HG03196 (cell line): ENCODE results near the gene TUBB4B.
"Not testable (repeated sequence)": the region's sequence is repeated elsewhere in the genome, so short reads cannot be mapped to it uniquely, and the experiment has no call there.

Source experiments
- ATAC-seq: cut with Tn5 transposase; IDR thresholded peaks from one replicate; pipeline ENCODE4 v1.9.1; 2021; ENCODE audit not compliant: unreplicated experiment

The TUBB4B gene

DNA sequence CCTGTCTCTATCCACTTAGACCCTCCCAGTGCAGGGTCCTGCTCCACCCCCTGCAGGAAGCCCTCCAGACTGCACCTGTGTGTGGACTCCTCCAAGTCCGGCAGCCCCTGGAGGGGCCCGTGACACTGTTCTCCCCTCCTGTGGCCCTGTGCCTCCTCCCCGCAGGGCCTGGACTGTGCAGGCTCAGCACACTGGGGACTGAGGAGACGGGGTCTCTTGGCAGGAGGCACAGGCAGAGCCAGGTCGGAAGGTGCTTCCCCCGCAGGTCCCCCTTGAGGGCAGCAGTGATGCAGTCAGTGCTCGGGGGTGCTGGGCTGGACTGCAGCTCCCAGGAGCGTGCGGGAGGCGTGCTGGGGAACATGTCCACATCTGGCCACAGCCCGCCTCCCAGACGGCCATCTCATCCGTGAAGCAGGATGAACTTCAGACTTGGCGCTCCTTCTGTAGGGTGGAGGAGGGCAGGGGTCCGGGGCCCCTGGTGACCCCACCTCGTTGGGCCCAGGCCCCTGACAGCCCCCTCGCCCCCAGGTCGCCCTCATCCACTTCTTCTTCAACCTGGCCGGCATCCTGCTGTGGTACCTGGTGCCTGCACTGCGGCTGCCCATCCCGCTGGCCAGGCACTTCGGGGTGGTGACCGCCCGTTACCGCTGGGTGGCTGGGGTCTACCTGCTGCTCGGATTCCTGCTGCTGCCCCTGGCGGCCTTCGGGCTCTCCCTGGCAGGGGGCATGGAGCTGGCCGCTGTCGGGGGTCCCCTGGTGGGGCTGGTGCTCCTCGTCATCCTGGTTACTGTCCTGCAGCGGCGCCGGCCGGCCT, 5.5 kb upstream of the TUBB4B start:
- no peak for ATAC-seq

DNA sequence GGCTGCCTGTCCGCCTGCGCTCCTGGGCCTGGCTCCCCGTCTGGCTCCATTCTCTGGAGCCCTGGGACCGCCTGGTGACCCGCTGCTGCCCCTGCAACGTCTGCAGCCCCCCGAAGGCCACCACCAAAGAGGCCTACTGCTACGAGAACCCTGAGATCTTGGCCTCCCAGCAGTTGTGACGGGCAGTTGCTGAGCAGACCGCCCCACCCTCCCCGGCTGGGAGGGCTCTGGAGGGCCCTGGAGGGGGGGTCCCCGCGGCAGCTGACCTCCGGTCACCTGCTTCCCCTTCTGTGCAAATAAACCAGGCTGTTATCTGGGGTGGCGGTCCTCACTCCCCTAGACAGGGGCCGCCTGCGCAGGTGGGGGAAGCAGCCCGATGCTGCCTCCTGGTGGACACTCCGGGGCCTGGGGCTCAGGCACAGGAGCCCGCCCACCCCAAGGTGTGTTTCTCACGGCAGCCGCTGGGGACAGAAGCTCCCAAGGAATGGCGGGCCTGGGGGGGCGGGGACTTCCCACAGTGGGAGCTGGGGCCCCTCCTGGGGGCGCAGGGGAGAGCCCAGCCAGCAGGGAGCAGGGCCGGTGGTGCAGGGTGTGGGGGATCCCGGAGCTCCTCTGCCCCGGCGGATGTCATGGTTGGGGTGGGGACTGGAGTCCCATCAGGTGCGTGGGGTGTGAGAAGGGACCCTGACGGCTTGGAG, 4.7 kb upstream of the TUBB4B start:
- no peak for ATAC-seq

DNA sequence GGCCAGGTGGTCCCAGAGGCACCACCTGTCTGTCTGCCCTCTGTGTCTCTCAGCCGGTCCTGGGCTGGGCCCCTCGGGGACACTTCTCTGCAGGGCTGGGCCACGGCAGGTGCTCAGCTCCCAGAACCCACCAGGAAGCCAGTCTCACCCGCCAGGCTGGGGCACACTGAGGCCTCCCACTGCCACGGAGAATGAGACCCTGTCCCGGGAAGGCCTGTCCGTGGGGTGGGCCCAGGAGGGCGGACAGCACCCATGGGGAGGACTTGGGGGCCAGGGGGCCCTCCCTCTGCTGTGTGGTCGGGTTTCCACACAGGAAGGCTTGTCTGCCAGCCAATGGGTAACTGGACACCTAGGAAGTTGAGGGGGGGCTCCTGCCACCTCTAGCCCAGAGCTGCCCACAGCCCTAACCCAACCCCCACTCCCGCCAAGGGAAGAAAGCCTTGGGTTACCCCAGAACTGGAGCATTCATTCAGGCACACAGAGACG, 4.1 kb upstream of the TUBB4B start:
- ATAC-seq, result no peak

DNA sequence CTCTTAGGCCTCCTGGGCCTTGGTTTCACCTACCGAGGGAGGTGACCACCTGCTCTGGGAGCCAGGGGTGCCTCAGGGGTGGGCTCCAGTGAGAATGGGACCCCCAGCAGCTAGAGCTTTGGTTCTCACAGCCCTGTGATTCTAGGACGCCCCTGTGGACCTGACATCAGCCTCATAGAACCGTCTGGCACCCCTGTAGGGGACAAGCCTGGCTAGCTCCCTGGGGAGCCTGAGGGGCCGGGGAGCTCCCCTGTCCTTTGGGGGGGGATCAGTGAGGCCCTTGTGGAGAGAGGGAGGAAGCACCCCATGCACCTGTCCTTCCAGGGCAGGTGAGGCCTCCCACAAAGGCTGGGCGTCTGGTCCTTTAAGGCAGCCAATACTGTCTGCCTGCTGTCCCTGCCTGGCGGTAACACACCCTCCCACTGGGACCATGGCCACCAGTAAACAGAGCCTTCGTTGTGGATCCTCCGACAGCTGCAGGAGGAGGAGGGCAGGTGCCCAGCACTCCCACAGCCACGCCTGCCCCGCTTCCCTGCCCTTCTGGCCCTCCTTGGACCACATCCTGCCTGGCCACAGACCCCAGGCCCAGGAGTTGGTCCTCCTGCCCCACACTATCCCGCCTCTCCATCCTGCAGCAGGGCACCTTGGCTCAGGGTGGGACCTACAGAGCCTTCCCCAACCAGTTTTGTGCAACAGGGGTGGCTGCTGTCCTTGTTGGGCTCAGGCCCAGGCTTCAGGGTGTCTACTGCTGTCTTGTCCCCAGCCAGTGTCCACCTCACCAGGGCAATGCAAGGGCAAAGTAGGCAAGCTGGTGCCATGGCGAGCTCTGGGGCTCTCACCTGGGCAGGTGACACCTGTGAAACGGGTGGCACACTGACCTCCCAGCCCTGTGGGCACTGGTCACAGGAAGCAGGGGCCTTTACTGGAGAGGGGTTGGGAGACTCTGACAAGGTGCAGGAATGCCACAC, 3.0 kb upstream of the TUBB4B start:
- no peak for ATAC-seq

DNA sequence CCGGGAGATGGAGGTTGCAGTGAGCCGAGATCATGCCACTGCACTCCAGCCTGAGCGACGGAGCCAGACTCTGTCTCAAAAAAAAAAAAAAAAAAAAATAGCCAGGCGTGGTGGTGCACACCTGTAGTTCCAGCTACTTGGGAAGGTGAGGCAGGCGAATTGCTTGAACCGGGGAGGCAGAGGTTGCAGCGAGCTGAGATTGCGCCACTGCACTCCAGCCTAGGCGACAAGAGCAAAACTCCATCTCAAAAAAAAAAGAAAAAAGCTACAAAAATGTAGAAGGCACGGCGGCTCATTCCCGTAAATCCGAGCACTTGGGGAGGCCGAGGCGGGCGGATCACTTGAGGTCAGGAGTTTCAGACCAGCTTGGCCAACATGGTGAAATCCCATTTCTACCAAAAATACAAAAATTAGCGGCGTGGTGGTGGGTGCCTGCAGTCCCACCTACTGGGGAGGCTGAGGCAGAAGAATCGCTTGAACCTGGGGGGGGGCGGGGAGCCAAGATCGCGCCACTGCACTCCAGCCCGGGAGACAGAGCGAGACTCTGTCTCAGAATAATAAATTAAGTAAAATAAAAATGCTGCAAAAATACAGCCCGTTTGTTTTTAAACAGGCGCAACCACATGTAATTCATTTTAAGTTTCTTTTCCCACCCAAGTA, 1.4 kb upstream of the TUBB4B start:
- ATAC-seq, result not testable (repeated sequence)

DNA sequence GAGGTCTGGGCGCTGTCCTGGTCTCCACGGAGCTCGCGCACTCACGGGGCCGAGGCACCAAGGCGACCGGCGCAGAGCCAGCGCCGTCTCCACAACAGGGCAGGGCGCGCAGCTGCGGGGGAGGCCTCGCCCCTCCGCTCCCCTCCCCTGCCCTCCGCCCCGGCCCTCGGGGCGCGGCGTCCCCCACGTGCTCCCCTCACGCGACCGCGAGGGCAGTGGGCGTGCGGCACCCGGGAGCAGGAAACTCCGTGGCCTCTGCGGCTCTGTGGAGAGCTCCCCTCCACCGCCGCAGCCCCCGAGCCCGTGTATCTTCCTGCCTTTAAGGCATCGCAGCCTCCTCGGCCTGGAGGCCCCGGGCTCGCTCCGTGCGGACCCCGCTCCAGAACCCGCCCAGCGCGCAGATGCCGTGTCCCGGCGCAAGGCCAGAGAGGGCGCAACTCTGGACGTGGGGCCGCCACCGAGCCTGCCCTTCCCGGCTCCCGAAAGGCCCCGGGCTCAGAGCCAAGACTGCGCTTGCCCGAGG, 708 bp upstream of the TUBB4B start:
- peak; percentile 21 for ATAC-seq

DNA sequence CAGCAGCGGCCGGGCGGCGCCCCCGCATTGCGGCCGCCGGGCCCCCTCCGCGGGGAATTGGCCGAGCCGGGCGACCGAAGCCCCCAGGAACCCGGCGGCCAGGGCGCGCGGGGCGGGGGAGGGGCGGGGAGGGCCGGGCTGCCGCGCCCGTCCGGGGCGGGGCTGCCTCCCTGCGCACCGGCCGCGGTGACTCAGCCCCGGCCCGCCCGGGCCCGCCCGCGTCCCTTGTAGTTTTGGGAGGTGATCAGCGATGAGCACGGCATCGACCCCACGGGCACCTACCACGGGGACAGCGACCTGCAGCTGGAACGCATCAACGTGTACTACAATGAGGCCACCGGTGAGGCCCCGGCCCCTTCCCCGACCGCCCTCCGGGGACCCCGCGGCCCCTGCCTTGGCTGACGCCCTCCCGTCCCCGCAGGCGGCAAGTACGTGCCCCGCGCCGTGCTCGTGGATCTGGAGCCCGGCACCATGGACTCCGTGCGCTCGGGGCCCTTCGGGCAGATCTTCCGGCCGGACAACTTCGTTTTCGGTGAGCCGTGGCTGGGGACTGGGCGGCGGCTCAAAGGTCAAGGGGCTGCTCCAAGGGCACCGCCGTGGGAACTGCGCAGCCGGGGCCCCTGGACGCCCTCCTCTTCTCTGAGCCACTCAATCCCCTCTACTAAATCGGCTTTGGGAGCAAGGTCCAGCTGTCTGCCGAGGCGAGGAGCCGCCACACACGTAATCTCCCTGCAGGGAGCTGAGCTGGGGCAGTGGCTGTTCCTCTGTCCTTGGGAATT, 592 bp downstream of the TUBB4B start:
- peak; percentile 6 for ATAC-seq

DNA sequence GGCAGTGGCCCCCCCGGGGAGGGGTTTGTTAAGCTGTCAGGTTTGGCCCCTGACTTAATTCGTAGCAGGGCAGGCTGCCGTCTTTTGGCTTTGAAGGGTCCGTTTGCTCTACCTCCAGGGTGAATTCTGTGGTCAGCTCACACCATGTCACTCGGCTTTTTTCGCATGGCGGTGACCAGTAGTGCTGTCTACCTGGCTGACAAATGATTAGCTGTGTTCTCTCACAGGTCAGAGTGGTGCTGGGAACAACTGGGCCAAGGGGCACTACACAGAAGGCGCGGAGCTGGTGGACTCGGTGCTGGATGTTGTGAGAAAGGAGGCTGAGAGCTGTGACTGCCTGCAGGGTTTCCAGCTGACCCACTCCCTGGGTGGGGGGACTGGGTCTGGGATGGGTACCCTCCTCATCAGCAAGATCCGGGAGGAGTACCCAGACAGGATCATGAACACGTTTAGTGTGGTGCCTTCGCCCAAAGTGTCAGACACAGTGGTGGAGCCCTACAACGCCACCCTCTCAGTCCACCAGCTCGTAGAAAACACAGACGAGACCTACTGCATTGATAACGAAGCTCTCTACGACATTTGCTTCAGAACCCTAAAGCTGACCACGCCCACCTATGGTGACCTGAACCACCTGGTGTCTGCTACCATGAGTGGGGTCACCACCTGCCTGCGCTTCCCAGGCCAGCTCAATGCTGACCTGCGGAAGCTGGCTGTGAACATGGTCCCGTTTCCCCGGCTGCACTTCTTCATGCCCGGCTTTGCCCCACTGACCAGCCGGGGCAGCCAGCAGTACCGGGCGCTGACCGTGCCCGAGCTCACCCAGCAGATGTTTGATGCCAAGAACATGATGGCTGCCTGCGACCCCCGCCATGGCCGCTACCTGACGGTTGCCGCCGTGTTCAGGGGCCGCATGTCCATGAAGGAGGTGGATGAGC, 1.4 kb downstream of the TUBB4B start:
- no peak for ATAC-seq

DNA sequence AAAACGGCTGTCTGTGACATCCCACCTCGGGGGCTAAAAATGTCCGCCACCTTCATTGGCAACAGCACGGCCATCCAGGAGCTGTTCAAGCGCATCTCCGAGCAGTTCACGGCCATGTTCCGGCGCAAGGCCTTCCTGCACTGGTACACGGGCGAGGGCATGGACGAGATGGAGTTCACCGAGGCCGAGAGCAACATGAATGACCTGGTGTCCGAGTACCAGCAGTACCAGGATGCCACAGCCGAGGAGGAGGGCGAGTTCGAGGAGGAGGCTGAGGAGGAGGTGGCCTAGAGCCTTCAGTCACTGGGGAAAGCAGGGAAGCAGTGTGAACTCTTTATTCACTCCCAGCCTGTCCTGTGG, 2.2 kb downstream of the TUBB4B start:
- ATAC-seq, result not testable (repeated sequence)

DNA sequence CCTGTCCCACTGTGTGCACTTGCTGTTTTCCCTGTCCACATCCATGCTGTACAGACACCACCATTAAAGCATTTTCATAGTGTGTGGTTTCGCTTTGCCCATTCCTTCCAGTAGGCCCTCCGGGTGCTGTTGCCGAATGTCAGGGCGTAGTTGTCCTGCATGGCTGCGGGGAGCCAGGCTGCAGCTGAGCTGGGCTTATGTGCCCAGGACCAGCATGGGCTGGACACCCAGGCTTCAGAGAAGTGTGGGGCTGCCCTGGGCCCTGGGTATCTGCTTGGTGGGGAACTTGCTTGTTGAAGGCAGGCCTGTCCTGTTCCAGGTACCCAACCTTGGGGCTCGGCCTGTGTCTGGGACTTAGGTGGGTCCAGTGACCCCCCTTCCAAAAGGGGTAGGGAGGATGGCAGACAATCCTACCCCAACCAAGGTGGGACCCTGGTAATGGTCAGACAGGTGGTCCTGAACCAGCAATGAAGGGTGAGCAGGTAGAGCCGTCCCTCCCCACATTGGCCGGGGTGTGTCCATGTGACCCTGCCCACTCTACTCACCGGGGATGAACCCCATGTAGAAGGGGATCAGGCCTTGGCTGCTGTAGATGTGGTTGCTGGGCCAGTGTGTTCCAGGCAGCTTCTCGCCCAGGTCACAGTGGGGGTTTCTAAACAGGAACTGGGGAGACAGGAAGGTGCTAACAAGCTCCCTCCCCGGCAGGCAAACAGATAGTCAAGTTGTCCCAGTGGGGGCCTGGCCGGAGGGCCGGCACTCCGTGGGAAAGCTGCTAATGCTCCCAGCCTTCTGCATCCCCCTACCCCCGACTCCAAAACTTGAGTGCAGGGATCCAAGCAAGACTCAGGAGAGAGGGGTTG, 2.8 kb downstream of the TUBB4B start:
- ATAC-seq, result no peak

DNA sequence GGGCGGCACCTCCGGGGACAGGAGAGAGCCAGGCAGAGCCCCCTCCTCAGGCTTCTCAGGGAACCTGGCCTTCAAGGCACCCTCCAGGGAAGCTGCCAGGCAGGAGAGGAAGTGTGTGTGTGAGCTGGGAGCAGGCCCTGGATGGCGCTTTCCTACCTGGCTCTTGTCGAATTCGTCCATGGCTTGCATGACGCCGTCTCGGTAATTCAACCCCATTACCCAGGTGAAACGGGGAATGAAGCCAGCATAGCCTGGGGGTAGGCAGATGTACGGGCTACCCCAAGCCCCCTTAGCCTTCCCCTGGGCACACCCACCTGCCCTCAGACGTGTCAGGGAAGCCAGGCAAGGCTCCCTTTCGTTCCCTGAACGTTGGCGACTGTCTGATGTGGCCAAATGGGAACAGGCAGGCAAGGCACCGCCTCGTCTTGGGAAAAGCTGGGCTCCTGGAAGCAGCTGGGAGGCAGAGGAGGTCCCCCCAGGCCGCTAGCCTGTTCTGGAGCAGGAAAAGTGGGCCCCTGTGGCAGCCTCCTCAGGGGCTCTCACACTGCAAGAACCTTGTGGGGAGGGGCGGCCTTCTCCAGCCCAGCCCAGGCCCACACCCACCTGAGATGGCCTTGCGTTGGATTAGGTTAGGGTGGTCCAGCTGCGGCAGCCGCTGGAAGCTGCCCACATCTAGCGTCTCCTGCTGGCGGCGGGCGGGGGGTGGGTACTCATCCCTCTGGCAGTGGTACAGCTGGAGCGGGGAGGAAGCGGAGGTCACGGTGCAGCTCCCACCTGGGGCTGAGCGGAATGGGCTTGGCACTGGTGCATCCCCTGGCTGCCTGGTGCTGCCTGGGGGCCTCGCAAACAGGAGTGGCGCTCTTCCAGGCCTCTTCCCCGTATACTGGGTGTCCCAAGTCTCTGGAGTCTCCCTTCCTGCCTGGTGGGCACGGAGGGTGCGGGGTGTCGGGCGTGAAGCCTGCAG, 3.7 kb downstream of the TUBB4B start:
- no peak for ATAC-seq

DNA sequence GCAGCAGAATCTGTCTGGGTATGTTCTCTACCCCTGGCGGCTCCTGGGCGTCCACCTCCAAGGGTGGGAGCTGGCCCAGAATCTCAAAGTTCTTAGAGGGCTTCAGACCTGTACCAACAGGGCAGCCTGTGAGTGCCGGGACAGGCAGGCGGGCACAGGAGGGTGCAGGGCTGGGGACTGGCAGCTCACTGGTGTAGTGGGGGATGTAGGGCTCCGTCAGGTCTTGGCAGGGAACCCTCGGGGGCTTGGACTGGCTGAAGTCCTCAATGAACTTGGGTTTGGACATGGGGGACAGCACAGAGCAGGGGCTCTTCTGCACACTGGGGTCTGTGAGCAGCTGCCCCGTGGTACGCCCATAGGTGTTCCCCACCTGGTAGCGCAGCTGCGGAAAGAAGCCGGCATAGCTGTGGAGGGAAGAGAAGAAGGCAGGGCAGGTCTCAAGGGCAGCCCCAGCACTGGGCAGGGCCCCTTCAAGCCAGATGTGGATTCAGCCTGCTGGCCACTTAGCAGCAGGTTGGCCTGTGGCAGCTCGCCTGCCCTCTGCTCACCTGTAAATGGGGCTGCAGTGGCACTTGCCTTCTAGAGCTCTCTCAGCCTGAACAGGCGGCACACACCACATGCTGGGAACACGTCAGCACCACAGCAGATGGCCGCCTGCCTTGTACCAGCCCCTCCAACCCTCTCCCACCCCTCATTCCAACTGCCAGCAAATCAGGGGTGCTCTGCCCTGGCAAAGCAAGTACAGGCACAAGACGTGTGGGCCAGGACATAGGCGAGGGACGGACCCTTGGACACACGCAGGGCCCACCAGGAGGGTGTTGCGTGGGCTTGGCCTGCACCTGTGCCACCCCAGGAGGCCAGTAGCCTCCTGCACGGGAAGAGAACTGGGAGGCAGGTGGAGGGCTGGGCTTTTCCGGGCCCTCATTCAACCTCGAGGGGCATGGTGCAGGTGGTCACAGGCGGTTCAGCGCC, 4.6 kb downstream of the TUBB4B start:
- no peak for ATAC-seq

DNA sequence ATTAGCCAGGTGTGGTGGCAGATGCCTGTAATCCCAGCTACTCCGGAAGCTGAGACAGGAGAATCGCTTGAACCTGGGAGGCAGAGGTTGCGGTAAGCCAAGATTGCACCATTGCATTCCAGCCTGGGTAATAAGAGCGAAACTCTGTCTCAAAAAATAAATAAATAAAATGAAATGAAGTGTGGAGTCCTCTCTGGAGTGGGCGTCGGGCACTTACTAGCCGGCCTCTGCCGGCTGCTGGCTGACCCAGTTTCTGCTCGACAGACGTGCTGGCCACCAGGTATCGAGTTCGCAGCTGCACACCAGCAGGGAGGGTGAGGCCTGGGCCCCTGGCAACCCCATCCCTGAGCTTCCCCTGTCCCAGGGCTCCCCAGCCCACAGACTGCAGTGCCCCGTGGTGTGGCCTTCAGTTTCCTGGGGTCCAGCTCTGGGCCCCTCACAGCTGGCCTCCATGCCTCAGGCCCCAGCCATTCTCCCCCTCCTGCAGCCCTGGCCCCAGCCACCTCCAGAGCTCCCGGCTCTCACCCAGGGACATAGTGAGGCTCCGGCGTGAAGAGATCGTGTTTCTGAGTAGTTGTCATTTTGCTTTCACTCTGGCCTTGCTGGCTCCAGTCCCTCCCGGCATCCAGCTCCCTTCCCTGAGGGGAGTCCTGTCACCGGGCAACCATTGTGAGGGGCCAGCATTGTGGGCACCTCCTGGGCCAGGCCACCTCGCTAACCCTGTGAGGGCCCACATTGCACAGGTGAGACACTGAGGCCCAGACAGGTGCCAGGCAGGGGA, 6.2 kb downstream of the TUBB4B start:
- ATAC-seq, result no peak

DNA sequence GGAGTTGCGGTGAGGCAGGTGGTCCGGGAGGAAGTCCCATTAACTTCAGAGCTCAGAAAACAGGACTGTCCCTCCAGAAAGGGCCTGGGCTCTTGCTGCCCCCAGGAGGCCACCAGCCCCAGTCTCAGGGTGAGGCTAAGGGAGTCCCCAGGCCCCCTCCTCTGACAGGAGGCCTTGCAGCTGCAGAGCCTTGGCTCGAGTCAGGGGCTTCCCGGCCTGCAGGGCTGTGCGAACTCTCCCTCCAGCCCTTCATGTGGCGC, 6.8 kb downstream of the TUBB4B start:
- no peak for ATAC-seq
